Gastrocnemius medialis (tissue), 4 donors: ENCODE data around the gene PRKG1.

Experiments
- POLR2A ChIP-seq, 2 donors: fragments of 450-650 bp; IDR thresholded peaks; one replicate each; pipeline ENCODE4 v1.6.1; 2017; ENCODE audit warnings: antibody characterized with exemption in 2 of 2, mild to moderate bottlenecking in 2 of 2, moderate library complexity in 2 of 2
- TF ChIP-seq, protein P1 (sequence below), 5 experiments: fragments of 450-650 bp in 3 of 5; fragments of 200-600 bp in 2 of 5; sonication (generic) in 2 of 5; IDR thresholded peaks in 4 of 5; conservative IDR thresholded peaks in 1 of 5; 1 replicate in 4 of 5; 2 replicates in 1 of 5; pipeline ENCODE4 v1.5.1; 2016 to 2019; ENCODE audit warnings: antibody characterized with exemption in 5 of 5, mild to moderate bottlenecking in 3 of 5, moderate library complexity in 3 of 5

DNA sequence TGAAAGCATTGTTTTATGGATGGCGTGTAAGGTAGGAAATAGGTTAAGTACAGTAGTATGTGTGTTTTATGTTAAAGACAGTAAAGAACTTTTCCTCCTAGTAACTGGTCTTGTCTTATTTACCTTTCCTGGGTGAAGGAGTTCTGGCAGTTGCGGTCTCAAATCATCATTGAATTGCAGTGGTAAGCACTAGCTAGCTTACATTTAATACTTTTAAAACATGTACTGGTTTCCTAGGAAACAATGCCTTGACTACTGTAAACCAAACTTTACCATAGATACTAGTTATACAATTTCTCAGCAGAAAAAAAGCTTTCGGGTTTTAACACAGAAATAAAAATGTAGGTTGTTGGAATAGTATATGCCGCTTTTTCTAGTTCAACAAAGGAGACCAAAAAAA is 37.7 kb downstream of the PRKG1 start:
- TF ChIP-seq, protein P1, sequence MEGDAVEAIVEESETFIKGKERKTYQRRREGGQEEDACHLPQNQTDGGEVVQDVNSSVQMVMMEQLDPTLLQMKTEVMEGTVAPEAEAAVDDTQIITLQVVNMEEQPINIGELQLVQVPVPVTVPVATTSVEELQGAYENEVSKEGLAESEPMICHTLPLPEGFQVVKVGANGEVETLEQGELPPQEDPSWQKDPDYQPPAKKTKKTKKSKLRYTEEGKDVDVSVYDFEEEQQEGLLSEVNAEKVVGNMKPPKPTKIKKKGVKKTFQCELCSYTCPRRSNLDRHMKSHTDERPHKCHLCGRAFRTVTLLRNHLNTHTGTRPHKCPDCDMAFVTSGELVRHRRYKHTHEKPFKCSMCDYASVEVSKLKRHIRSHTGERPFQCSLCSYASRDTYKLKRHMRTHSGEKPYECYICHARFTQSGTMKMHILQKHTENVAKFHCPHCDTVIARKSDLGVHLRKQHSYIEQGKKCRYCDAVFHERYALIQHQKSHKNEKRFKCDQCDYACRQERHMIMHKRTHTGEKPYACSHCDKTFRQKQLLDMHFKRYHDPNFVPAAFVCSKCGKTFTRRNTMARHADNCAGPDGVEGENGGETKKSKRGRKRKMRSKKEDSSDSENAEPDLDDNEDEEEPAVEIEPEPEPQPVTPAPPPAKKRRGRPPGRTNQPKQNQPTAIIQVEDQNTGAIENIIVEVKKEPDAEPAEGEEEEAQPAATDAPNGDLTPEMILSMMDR (IDR thresholded peaks at IDR 0.05 in 4 of 5, conservative IDR thresholded peaks at IDR 0.05 in 1 of 5) = no peak
- no peak for TF ChIP-seq POLR2A (IDR thresholded peaks at IDR 0.05)
